K562 (cell line): ENCODE data around the gene AMIGO1. TPM values are rescaled to one million over a fixed set of nuclear protein-coding genes. Genes with fewer than 3 reads are reported as not detected.

Experiments
- ATAC-seq: fragments of 200-7000 bp; cut with Tn5 transposase; 3 replicates; pipeline ENCODE4 v1.9.1; 2020; ENCODE audit warnings: moderate library complexity
- BruUV-seq: library from RNA; stranded (reverse); fragments of 400-500 nt; replicated peaks from 2 replicates; lab custom pipeline; 2021; lab: Mats Ljungman, UMichigan
- CTCF ChIA-PET: fragments of 300-600 bp; formaldehyde crosslinking; extraction: SDS; loops from one replicate; lab custom pipeline; 2021; ENCODE audit warnings: low intra/inter-chr PET ratio; lab: Yijun Ruan, JAX
- POLR2A ChIA-PET: fragments of 300-600, 350-650 bp; sonication (Branson Sonifier 250); formaldehyde crosslinking; extraction: SDS; loops from one replicate; lab custom pipeline; 2021; ENCODE audit warnings: antibody characterized with exemption, inconsistent platforms; lab: Yijun Ruan, JAX
- DNase-seq, 4 experiments: peaks; one replicate each; pipeline versions ENCODE4 v3.0.0 to v3.0.0-alpha.2; 2011 to 2018; ENCODE audit warnings: low spot score in 3 of 4, mixed read lengths in 3 of 4; ENCODE audit errors: extremely low read depth in 1 of 4
- FAIRE-seq: peaks from 2 replicates; lab custom pipeline; 2011; peaks lifted over from hg19 to GRCh38; lab: Jason Lieb, UNC
- H2AFZ ChIP-seq: 2 replicates; pipeline ENCODE4 v1.6.0; 2011; ENCODE audit warnings: low read depth, low read length, control low read depth, inconsistent platforms
- H3K27ac ChIP-seq: fragments of 200-600 bp; 3 replicates; pipeline ENCODE4 v1.8.0; 2011; ENCODE audit warnings: low read depth, mild to moderate bottlenecking, control low read depth, inconsistent platforms, low read length, moderate library complexity, mixed read lengths; ENCODE audit errors: extremely low read depth
- H3K27me3 ChIP-seq, 2 experiments: fragments of 300-600 bp in 1 of 2; 2 replicates in 1 of 2; 3 replicates in 1 of 2; pipeline versions ENCODE4 v1.6.0 to v1.8.0; 2011; ENCODE audit warnings: inconsistent platforms in 2 of 2, low read length in 2 of 2, mild to moderate bottlenecking in 1 of 2, mixed read lengths in 1 of 2, moderate library complexity in 1 of 2; ENCODE audit not compliant: control insufficient read depth in 2 of 2, insufficient read depth in 2 of 2
- H3K36me3 ChIP-seq: fragments of 300-600 bp; 3 replicates; pipeline ENCODE4 v1.8.0; 2011; ENCODE audit warnings: mild to moderate bottlenecking, low read length, inconsistent platforms; ENCODE audit not compliant: control insufficient read depth, insufficient read depth
- H3K4me1 ChIP-seq, 2 experiments: fragments of 200-600 bp in 1 of 2; replicated peaks in 1 of 2; 2 replicates in 1 of 2; 3 replicates in 1 of 2; pipeline versions ENCODE4 v1.5.1 to v1.8.0; 2011; ENCODE audit warnings: inconsistent platforms in 2 of 2, low read length in 2 of 2, mild to moderate bottlenecking in 1 of 2, mixed read lengths in 1 of 2, moderate library complexity in 1 of 2; ENCODE audit not compliant: control insufficient read depth in 2 of 2, insufficient read depth in 2 of 2
- H3K4me2 ChIP-seq: 2 replicates; pipeline ENCODE4 v1.6.1; 2011; ENCODE audit warnings: low read length, control low read depth, inconsistent platforms, mixed read lengths; ENCODE audit not compliant: insufficient read depth
- H3K4me3 ChIP-seq: fragments of 200-600 bp; sonication (generic), shearing (Covaris generic); 2 replicates; pipeline ENCODE4 v1.5.1; 2016; ENCODE audit warnings: control low read depth, inconsistent platforms
- H3K79me2 ChIP-seq: fragments of 200-600 bp; 3 replicates; pipeline ENCODE4 v1.8.0; 2011; ENCODE audit warnings: low read length, inconsistent platforms; ENCODE audit not compliant: control insufficient read depth, insufficient read depth
- H3K9ac ChIP-seq, 2 experiments: 2 replicates each; pipeline versions ENCODE4 v1.6.0 to v1.6.1; 2011; ENCODE audit warnings: low read depth in 2 of 2, low read length in 2 of 2, control low read depth in 1 of 2, inconsistent platforms in 1 of 2, mild to moderate bottlenecking in 1 of 2, mixed read lengths in 1 of 2; ENCODE audit not compliant: insufficient read depth in 1 of 2
- H3K9me1 ChIP-seq: one replicate; pipeline ENCODE4 v1.6.0; 2011; ENCODE audit warnings: inconsistent platforms, mild to moderate bottlenecking, low read length, moderate library complexity; ENCODE audit not compliant: control insufficient read depth, insufficient read depth
- H3K9me3 ChIP-seq: replicated peaks from 2 replicates; pipeline ENCODE4 v1.5.1; 2011; ENCODE audit warnings: low read depth, low read length, inconsistent platforms; ENCODE audit not compliant: control insufficient read depth, insufficient read depth
- H4K20me1 ChIP-seq: replicated peaks from 2 replicates; pipeline ENCODE4 v1.6.1; 2011; ENCODE audit warnings: low read length, inconsistent platforms, mixed read lengths; ENCODE audit not compliant: control insufficient read depth, insufficient read depth
- BDP1 ChIP-seq: IDR thresholded peaks from 3 replicates; pipeline ENCODE4 v1.6.1; 2011; ENCODE audit not compliant: insufficient read length, insufficient read depth
- CHD2 ChIP-seq: IDR thresholded peaks from 2 replicates; pipeline ENCODE4 v1.6.1; 2011; ENCODE audit warnings: low read depth, low read length
- KAT7 ChIP-seq: sonication (generic); formaldehyde crosslinking; IDR thresholded peaks from 2 replicates; pipeline ENCODE4 v1.8.0; 2022; ENCODE audit warnings: missing genetic modification reagents, mild to moderate bottlenecking, borderline replicate concordance
- PTTG1 ChIP-seq: fragments of 450-650 bp; IDR thresholded peaks from 2 replicates; pipeline ENCODE4 v1.6.1; 2016; ENCODE audit warnings: low read depth, mild to moderate bottlenecking, missing genetic modification characterization, missing compliant biosample characterization
- RBM14 ChIP-seq: fragments of 200-400 bp; formaldehyde crosslinking; IDR thresholded peaks from 2 replicates; pipeline ENCODE4 v1.6.1; 2018; ENCODE audit warnings: low read depth, mild to moderate bottlenecking, low read length, moderate library complexity, borderline replicate concordance; ENCODE audit not compliant: insufficient read depth
- SMAD2 ChIP-seq: fragments of 150-350 bp; IDR thresholded peaks from 2 replicates; pipeline ENCODE4 v1.6.1; 2014; ENCODE audit warnings: low read depth, mild to moderate bottlenecking, low read length
- TFAP4 ChIP-seq: sonication (generic); formaldehyde crosslinking; IDR thresholded peaks from 2 replicates; pipeline ENCODE4 v1.8.0; 2022; ENCODE audit warnings: missing genetic modification reagents, mild to moderate bottlenecking, moderate library complexity, borderline replicate concordance
- ZBED1 ChIP-seq: IDR thresholded peaks from 2 replicates; pipeline ENCODE4 v1.6.1; 2014
- ZNF146 ChIP-seq: IDR thresholded peaks from one replicate; pipeline ENCODE4 v1.6.1; 2018; ENCODE audit warnings: missing compliant biosample characterization; ENCODE audit not compliant: unreplicated experiment
- ZNF512 ChIP-seq: IDR thresholded peaks from 2 replicates; pipeline ENCODE4 v1.6.1; 2016; ENCODE audit warnings: missing genetic modification characterization, missing compliant biosample characterization
- ZNF589 ChIP-seq: fragments of 200-800 bp; sonication (Bioruptor generic); IDR thresholded peaks from 2 replicates; pipeline ENCODE4 v1.6.1; 2016; ENCODE audit warnings: low read depth, missing genetic modification characterization, missing compliant biosample characterization
- WGBS: fragments of 100-300 bp; shearing (Covaris generic); methylation state at CpG from one replicate; pipeline ENCODE4 v1.1.6; 2016; ENCODE audit warnings: low coverage, mixed read lengths; ENCODE audit not compliant: insufficient coverage; ENCODE audit errors: missing lambda C conversion rate; 5-methylcytosine and 5-hydroxymethylcytosine counted together
- in situ Hi-C: fragments of 300-500 bp; cut with MboI; formaldehyde crosslinking; loops from 4 replicates; pipeline ENCODE4 v1.15.0; 2018; ENCODE audit warnings: inconsistent platforms, mixed read lengths
- intact Hi-C: fragments of 100-400 bp; cut with micrococcal nuclease; formaldehyde crosslinking; loops from 2 replicates; pipeline ENCODE4 v1.14.2; 2022
- polyA plus RNA-seq, 8 experiments: library from polyadenylated mRNA; depleted of rRNA in 4 of 8; stranded (reverse) in 5 of 8; unstranded in 3 of 8; fragments of >200 nt; fragmentation: Nextera tagmentation in 2 of 8; fragmentation: Illumina TruSeq in 1 of 8; extraction: Ambion mirVana in 2 of 8; extraction: Trizol in 1 of 8; gene quantifications; 2 replicates each; pipeline versions ENCODE4 v1.2.1 to v1.2.3, GENCODE V29; 2011 to 2014; ENCODE audit warnings: inconsistent platforms in 1 of 8, missing spikeins in 1 of 8
- total RNA-seq, 7 experiments: library from RNA; depleted of rRNA in 6 of 7; stranded (reverse); fragments of >200 nt in 6 of 7; fragmentation: Illumina TruSeq in 2 of 7; extraction: Trizol in 2 of 7; gene quantifications; 2 replicates each; pipeline versions ENCODE4 v1.2.1 to v1.2.3, GENCODE V29; 2011 to 2021; ENCODE audit warnings: low replicate concordance in 1 of 7

The AMIGO1 gene
- total and polyA plus RNA-seq, 9 of the 15 experiments (the other 6 are each of a cell fraction or from before 2014, with no cell fraction given) = 0.24 to 1.0 (median 0.54) TPM

GRCh38 chr1:109508001-109508872 is 1.3 kb downstream of the AMIGO1 start:
- Histone ChIP-seq H3K4me1 (peaks cover 8 to 21% of the 10 kb centered on the region in 2 experiments), H3K27ac (no peak overlapping the region), H3K4me2 (no peak overlapping the region), H3K79me2 (no peaks in the 10 kb centered on the region), H3K27me3 (peaks cover 13 to 45% of the 10 kb centered on the region in 2 experiments), H3K9ac (0 out of 4 replicates have a peak overlapping the region, but pooled peaks of 1 of the 2 experiments have one; percentile 17), H3K36me3 (no peaks in the 10 kb centered on the region), H2AFZ (no peak overlapping the region), H3K9me3 (no peaks in the 10 kb centered on the region), H4K20me1 (peaks cover 8% of the 10 kb centered on the region; the same call in 1 of the 2 replicates), H3K9me1 (no peaks in the 10 kb centered on the region), H3K4me3 (no peak overlapping the region)
- ATAC-seq = no peak
- BruUV-seq = no TSS peak
- ChIA-PET CTCF (no interaction called here), POLR2A (interaction anchor here (0.7 to 5.0 kb wide), 6 partner anchors 9 to 251 kb away, joined by 3 to 24 read pairs (median 4); partner anchors contain the start of genes CYB561D1 and GNAI3)
- 59% methylated on average over 25 of the region's 25 CpGs for WGBS
- in situ Hi-C loops (no loop called here), intact Hi-C loops (no loop called here)
- no peak for DNase-seq
- FAIRE-seq = no peak
- TF ChIP-seq KAT7 (CRISPR knock-in tag) (no peak), ZNF512 (no peak), ZNF146 (CRISPR knock-in tag) (no peak), CHD2 (no peak), TFAP4 (no peak), ZBED1 (no peak), SMAD2 (no peak), ZNF589 (no peak), RBM14 (no peak), BDP1 (no peak), PTTG1 (tag) (no peak)
